GM21529 (cell line): ENCODE measurements around the gene SSC5D.
"Not testable (repeated sequence)": the region's sequence is repeated elsewhere in the genome, so short reads cannot be mapped to it uniquely, and the experiment has no call there.

Source experiments
- ATAC-seq: cut with Tn5 transposase; IDR thresholded peaks from one replicate; pipeline ENCODE4 v1.9.1; 2021; ENCODE audit not compliant: unreplicated experiment

SSC5D gene

DNA sequence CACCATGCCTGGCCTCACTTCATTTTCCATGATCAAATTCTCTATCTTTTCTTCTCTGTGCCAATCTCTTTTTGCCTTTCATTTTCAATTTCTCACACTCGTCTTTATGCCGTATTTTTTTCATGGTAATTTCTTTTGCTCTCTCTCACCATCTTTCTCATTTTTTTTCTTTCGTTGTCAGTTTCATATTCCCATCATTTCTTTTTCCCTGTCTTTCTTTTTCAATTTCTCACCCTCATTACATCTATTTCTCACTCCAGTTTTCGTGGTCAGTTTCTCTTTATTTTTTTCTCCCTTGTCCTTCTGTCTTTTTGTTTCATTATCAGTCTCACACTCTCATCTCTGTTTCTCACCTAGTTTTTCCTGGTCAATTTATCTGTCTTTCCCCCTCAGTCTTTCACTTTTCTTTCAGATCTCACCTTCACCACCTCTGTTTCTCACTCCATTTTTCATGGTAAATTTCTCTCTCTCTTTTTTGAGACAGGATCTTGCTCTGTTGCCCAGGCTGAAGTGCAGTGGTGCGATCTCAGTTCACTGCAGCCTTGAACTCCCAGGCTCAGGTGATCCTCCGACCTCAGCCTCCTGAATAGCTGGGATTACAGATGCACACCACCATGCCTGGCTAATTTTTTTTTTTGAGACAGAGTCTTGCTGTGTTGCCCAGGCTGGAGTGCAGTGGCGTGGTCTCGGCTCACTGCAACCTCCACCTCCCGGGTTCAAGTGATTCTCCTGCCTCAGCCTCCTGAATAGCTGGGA is 14.1 kb downstream of the SSC5D start:
- no peak for ATAC-seq

DNA sequence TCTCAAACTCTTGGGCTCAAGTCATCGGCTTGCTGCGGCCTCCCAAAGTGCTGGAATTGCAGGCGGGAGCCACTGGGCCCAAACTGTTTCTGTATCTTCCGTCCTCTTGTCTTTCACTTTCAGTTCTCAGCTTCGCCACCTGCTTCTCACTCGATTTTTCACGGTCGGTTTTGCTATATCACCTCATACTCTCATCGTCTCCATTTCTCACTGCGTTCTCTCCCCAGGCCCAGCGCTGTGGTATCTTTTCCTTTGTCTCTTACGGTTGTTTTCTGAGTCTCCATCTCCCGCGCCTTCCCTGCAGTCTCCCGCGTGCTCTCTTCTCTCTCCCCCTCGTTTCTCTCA is 14.9 kb downstream of the SSC5D start:
- ATAC-seq, result no peak

DNA sequence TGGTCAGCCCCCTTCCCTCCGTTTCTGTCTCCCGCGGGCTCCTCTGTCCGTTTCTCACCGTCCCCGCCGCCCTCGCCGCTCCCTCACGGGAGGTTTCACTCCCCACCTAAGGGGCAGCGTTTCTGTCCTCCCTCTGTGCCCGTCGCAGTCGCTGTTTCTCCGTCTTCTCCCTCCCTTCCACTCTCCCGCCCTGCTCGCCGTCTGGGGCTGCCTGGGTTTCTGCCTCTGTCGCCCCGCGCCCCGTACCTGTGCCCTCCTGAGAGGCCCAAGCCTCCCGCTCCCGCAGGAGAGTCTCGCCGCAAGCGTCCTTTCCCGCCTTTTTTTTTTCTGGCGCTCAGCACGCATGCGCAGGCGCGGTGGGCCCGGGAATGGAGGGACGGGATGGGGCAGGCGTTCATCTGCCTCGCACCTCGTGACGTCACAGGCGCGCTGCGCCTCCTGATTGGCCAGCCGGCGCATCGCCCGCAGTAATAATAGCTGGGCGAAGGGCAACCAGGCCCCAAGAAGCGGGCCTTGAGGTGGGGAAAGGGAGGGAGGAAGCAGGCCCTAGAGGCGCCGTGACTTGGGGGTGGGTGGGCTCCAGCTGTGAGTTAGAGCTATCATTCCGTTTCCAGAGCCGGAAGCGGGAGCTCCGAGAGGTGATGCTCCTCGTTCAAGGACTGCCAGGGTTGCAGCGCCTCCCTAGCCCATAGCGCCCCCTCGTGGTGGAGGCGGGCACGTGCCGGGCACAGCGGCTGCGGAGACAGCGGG is 15.4 kb downstream of the SSC5D start:
- ATAC-seq, result peak; percentile 89

DNA sequence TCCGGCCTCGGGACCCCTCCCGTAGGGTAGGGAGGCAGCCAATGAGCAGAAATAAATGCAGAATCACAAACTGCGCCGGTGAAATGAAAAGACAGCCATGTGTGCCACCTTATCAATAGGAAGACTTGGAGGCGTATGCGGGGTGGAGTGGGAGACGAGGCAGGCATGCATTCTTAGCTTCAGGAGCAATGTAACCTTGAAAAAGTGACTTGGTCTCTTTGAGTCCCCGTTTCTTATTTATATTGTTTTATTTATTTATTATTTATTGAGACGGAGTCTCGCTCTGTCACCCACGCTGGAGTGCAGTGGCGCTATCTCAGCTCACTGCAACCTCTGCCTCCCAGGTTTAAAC is 16.0 kb downstream of the SSC5D start:
- no peak for ATAC-seq

DNA sequence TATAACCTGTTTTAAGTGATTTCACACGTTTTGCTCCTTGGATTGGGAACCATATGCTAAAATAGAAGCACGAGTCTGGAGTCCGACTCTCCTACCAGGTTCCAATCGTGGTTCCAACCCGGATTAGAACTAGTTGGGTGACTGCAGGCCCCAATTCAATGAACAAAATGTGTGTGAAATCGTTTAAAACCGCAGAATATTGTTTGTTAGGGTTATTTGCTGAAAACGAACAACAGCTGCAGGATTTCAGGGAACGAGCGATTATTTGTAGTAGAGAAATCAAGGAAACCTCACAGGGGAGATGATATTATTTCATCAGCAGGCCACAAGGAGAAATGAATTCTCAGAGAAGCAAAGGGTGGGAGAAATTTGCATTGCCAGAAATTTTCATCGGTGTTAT is 16.7 kb downstream of the SSC5D start:
- no peak for ATAC-seq

DNA sequence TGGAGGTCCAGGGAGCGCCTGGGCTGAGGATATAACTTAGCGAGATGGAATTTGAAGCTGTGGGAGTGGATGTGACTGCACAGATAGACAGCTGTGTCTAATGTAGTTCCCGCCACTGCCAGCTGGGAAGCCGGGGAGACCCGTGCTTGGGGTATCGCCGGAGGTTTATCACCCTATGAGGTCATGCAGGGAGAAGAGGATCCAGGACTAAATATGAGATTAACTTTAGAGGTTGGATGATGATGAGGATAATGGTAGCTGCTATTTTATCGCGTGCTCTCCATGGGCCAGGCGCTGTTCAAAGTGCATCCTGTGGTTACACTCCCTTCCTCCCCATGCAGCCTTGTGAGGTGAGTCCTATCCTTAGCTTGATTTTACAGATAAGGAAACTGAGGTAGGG is 19.9 kb downstream of the SSC5D start:
- no peak for ATAC-seq

DNA sequence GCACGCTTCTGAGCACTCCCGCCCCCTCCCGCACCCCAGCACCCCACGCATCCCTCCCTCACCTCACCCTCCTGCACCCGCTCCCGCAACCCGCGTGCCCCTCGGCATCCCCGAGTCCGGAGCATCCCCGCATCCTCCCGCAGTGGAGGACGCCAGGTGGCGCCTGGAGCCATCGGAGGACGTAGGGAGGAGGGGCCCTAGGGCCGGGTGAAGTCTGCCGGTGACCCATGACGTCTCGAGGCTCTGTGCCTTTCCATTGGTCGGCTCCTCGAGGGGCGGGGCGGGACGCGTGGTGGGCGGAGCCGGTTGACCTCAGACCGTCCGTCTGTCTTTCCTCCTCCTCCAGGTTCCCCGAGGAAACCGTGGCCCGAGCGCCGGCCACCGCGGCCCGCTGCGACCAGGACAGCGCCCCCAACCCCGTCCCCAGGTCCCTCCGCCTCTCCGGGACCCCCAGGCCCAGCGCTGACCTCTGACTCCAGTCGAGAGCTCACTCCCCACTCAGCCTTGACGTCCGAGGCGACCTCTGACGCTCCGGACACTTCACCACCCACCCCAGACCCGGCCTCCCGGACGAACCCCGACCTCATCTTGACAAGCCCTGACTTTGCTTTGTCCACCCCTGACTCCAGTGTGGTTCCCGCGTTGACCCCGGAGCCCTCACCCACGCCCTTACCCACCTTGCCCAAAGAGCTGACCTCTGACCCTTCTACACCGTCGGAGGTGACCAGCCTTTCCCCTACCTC is 28.8 kb downstream of the SSC5D start:
- peak; percentile 100 for ATAC-seq

DNA sequence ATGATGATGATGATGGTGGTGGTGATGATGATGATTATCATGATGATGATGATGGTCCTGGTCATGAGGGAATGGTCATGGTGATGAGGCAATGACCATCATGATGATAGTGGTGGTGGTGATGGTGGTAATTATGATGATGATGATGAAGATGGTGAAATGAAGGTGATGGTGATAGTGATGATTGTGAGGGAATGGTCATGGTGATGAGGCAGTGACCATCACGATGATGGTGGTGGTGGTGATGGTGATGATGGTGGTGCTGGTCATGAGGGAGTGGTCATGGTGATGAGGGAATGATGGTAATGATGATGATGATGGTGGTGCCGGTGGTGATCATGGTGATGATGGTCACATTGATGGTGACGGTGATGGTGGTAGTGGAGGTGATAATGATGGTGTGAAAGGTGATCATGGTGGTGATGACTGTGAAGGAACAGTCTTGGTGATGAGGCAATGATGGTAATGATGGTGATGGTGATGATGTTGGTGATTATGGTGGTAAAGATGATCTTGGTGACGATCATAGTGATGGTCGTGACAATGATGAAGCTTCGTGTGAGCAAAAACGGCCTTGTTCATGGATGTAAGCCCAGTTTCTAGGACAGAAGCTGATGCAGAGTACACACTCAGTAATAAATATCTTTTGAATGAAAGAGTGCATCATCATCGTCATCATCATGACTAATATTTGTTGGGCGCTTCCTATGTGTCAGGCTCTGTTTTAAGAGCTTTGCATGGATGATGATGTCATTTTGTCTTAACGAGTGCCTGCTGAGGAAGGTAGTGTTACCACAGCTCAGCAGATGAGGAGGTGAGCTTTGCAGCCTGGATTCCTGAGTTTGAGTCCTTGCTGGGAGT is 31.4 kb downstream of the SSC5D start:
- no peak for ATAC-seq

DNA sequence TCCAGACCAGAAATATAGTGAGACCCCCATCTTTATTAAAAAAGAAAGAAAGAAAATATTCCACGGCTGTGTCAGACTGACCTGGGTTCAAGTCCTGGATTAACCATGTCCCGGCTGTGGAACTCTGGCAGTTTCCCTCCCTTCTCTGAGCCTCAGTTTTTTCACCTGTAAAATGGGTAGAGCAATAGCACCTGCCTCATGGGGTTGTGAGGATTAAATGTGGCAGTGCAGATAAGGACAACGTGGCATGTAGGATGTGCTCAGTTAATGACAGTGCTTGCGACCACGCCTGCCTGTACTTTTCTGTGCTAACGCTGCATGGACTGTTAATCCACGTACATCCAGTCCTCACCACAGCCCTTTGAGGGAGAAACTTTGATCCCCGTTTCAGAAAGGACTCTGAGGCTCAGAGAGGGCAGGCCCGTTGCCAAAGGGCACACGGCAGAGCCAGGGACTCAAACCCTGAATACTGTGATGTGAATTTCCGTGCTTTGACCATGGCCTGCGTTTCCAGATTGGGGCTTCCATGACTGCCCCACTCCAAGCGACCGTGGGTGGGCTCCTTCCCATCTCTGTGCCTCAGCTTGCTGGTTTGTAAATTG is 32.6 kb downstream of the SSC5D start:
- no peak for ATAC-seq

DNA sequence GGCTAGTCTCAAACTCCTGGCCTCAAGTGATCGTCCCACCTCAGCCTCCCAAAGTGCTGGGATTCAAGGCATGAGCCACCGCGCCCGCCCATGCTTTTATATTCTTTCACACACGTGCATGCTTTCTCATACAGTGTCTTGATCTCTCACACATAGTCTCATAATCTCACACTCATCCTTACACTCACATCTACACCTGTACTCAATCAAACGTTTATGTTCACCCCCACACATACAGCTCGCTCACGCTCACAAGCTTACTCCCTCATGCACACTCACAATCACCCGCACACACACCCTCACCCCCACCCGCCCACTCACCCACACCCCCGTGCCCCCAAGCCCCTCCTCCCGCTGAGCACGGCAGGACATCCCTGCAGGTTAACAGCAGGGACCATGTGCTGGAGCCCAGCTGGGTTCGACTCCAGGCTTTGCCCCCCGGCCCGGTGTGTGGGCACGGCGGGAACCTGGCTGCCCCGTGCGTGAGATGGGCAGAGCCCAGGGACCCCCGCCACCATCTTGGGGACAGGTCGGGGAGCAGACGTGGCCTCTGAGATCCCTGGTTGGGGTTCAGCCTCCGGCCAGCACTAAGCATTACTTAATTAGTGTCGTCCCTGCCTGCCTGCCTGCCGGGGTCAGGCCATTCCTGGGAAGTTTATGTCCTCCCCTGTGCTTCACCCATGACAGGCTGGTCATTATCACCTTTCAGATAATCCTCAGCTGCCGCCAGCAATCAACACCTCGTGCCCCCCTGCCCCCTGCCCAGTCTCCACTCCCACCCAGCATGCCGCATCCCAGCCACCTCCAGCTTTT is 37.3 kb downstream of the SSC5D start:
- ATAC-seq, result no peak

DNA sequence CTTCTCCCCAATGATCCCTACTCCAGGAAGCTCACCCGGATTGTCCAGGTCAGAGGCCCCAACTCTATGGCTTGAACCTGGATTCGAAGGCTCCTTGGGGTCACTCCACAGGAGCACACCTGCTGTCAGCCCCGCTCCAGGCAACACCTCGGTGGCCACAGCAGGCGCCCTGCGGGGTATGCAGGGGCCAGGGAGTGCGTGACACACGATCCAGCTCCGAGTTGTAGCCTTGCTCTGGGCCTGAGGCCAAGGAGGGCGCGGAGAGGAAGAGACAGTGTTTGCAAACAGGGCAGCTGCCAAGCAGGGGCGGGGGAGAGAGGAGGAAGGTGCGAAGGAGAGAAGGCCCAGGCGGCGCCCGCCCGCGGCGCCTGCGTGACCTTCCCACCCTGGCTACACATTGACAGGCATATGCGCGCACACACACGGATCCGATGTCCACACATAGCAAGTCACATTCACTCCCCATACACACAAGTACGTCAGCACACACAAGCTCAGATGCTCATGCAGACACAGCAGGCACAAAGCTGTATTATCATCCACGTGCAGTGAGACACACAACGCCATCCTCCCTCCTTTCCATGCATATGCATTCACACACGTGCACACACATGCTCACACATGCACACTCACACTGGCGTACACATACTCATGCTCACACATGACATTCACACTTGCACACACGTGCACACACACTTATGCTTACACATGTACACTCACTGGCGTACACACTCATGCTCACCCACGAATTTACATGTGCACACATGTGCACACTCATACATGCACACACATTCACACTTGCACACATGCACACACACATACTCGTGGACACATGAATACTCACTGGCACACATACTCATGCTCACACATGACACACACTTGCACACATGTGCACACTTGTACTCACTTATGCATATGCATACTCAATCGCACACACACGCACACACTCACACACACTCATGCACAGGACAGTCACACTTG is 38.3 kb downstream of the SSC5D start:
- no peak for ATAC-seq

DNA sequence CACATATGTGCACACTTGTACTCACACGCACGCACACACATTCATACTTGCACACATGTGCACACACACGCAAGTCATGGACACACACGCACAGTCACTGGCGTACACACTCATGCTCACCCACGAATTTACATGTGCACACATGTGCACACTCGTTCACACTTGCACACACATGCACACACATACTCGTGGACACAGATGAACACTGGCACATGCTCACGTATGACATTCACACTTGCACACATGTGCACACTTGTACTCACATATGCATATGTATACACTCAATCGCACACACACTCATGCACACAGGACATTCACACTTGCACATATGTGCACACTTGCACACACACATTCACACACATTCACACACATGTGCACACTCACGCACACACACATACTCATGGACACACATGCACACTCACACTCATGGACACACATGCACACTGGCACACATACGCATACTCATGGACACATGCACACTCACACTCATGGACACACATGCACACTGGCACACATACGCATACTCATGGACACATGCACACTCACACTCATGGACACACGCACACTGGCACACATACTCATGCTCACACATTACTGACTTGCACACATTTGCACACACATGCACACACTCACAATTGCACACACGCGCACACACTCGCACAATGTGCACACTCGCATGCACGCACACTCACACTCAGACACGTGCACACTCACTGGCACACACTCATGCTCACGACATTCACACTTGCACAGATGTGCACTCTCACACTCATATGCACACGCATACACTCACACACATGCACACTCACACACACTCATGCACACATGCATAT is 39.2 kb downstream of the SSC5D start:
- ATAC-seq, result no peak

DNA sequence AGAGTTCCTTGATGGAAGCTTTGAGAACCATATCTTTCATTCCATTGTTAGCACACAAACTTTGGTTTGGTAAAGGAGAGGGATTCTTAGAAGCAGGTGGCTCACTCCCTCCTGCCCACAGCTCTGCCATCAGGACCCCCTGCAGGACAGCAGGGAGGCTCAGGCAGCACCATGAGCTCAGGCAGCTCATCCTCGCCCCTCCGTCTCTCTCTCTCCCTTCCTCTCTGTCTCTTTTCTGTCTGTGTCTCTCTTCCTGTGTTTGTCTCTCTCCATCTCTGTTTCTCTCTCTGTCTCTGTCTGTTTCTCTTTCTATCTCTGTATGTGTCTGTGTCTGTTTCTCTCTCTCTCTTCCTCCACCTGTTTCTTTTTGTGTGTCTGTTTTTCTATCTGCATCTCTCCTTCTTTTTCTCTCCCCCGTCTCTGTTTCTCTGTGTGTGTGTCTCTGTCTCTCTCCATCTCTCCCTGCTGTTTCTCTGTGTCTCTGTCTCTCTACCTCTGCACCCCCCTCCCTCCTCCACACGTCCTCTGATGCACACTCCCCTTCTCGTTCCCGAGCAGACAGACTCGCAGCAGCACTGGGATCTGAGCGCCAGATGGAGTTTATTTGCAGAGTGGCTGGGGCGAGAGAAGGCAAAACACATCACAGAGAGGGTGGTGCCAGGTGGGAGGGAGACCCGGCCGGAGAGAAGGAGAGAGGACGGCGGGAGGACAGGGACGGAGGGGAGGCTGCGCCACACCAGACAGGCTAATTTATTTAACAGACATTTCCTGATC is 40.0 kb downstream of the SSC5D start:
- no peak for ATAC-seq

DNA sequence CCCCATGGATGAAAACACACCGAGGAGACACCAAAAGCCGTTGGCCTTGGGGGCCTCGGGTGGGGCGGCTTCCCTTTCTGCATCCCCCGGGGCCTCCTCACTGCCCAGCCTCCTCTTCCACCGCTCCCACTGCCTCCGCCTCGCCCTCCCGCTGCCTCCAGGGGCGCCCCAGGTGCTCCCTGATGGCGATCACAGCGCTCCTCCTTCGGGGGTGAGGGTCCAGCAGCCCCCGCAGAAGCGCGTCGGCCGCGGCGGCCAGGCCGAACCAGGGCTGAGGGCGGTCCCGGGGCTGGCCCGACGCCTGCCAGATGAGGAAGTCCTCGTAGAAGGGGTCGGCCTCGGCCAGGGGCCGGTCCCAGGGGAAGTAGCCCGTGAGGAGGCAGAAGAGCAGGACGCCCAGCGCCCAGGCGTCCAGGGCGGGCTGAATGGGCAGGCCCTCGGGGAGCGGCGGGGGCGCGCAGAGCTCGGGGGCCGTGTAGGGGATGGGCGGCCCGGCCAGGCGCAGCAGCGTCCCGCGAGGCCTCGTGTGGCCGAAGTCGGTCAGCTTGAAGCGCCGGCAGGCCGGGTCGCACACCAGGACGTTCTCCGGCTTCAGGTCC is 41.5 kb downstream of the SSC5D start:
- no peak for ATAC-seq

DNA sequence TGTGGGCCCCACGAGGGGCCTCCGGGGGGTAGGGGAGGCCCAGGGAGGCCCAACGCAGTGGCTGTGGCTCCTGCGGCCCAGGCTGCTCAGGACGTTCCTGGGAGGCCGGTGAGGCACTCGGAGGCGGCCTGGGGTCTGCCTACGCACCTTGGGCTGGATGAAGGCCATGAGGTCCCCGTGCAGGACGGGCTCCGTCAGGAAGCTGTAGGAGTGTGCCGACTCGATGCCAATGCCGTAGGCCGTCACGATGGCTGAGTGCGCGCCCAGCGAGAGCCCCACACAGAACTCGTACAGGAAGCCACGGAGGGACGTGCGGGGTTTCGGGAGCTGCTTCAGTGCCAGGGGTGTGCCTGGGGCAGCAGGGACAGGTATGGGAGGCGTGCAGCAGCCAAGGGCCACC is 42.8 kb downstream of the SSC5D start:
- no peak for ATAC-seq

DNA sequence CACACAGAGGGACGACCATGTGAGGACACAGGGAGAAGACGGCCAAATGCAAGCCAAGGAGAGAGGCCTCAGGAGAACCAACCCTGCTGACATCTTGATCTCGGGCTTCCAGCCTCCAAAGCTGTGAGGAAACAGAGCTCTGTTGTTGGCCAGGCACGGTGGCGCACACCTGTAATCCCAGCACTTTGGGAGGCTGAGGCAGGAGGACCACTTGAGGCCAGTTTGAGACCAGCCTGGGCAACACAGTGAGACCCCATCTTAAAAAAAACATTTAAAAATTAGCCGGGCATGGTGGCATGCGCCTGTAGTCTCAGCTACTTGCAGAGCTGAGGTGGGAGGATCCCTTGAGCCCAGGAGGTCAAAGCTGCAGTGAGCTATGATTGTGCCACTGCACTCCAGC is 46.0 kb downstream of the SSC5D start:
- not testable (repeated sequence) for ATAC-seq
